Suppressor macrophage treated with lipopolysaccharide for 4 hours (primary cell): ENCODE measurements around the gene SIX3.
A peak's percentile ranks its signal among the peaks of the same experiment; 100 is the strongest.

ENCODE experiments used
- DNase-seq: peaks from one replicate; pipeline ENCODE4 v3.0.0-alpha.2; 2020

SIX3 gene

GRCh38 chr2:44941551-44942234 lies at the start of gene SIX3:
Gene SIX3 (plus strand): TSS chr2:44941702. CDS start chr2:44942105, 403 bp downstream.
- DNase-seq: peak; percentile 23

- no peak for DNase-seq
Measured at GRCh38 chr2:44894058-44894457, 47.4 kb upstream of the SIX3 start.

DNA sequence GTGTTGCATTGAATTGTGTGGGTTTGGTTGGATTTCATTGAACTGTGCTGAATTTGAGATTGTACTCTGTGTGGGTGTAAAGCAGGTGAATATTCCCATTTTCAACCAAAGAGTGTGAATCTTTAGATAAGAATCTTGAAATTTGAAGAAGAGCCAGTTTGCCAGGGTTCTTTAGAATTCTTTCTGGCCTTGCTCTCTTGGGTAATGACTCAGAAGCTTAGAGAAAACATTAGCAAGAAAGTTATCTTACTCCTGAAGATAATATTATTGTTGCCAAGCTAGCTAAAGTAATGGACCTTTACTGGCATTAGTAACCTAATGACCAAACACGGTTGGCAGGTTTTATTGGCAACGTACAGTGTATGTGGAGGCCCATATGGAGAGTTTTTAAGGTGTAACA lies 46.4 kb upstream of the SIX3 start:
- DNase-seq: no peak

DNA sequence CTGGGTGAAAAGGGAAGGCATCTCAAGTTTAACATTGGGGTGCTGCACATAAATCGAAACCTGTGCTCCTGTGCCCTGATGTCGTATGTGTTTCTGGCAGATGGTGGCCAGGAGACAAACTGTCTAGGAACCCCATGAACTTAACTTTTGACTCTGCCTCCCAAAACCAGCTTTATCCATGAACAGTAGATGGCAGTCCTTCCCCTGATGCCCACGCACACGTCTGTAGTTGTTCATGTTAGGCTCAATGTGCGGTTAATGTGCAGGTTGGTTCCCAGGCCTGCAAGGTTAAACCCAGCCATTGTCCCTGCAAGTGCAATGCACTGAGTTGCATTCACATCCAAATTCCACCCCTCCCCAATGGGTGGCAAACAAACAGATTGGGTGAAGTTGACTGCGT lies 44.1 kb upstream of the SIX3 start:
- no peak for DNase-seq

- no peak for DNase-seq
Measured at GRCh38 chr2:44902217-44903137, 39.0 kb upstream of the SIX3 start.

DNA sequence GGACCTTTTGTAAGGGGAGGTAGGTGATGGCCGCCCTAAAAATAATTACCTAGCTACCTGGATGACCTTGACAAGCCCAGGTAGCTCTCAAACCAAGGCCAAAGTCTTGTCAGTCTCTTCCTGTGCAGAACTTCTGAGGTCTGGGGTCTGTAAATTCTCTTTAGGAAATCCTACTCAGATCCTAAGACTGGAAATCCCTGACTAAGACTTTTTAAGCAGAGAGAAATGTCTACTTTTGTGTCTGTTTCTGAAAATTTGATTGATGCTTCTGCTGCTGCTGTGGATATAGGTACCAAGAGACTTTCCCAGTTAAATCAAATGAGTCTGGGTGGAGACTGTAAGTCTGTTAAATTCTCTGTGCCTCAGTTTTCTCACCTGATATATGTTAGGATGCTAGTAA lies 36.9 kb upstream of the SIX3 start:
- DNase-seq: no peak

- DNase-seq: no peak
Measured at GRCh38 chr2:44906972-44907371, 34.5 kb upstream of the SIX3 start.

- no peak for DNase-seq
Measured at GRCh38 chr2:44909831-44910230, 31.7 kb upstream of the SIX3 start.

DNA sequence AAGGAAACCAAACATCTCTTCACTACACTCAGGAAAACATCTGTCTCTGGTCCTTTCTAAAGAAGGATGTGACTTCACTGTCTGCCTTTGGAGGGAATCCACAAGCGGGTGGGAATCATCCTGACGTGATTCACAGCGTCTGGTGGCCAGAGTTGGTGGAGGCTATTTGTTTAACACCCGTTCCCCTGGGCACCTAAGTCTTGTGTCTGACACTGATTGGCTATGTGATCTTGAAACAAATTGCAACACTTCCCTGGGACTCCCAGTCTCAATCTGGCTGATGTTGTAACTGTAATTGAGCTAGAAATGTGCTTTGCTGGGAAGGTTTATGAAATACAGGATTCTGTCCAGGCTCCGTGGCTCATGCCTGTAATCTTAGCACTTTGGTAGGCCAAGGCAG lies 28.8 kb upstream of the SIX3 start:
- DNase-seq: no peak

- DNase-seq: no peak
Measured at GRCh38 chr2:44916291-44916690, 25.2 kb upstream of the SIX3 start.

- no peak for DNase-seq
Measured at GRCh38 chr2:44918095-44918775, 23.3 kb upstream of the SIX3 start.

DNA sequence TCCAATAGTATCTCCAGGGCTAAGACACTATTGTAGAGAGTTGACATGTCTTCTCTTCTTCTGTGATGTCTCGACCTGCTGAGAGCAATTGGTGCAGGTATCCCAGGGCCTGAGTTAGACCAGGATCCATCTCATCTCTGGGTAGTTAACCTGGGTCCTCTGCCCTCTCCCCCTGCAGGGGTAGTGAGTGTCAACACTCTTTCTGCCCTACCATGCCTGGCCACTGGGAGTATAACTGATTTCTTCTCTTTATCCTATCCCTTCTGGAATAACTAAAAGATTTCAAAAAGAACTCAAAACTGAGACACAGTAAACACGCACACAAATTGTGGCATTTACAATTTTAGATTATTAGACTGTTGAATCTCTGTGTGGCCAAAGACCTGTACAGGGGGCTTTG lies 20.8 kb upstream of the SIX3 start:
- DNase-seq: no peak

- no peak for DNase-seq
Measured at GRCh38 chr2:44922776-44923175, 18.7 kb upstream of the SIX3 start.

DNA sequence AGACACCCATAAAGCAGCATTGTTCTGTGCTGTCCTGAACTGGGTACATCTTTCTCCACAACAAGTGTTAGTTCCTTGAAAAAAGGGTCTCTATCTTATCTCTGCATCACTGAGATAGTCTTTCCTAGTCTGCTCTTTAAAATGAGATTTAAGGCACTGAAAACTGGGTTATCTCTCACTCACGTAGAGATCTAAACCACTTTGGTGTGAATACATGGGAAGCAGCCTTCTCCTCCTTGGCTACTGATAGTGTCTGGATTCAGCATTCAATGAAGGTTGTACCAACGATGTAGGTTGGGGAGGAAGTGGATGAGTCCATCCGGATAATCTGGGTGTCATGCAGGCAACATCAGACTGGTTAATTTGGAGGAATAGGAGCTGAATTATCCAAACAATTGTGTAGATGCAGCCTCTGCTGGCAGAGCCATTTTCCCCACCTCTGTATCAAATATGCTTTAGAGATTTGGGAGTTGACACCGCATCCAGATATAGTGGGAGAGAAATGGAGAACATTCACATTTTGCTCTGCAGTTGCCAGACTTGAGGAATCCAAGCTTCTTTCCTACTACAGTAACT lies 15.9 kb upstream of the SIX3 start:
- DNase-seq: no peak

GRCh38 chr2:44926957-44927356 lies 14.5 kb upstream of the SIX3 start:
- DNase-seq: no peak

GRCh38 chr2:44927985-44928482 lies 13.5 kb upstream of the SIX3 start:
- DNase-seq: no peak

- DNase-seq: no peak
Measured at GRCh38 chr2:44928483-44929158, 12.9 kb upstream of the SIX3 start.

- DNase-seq: no peak
Measured at GRCh38 chr2:44929159-44929734, 12.3 kb upstream of the SIX3 start.

- no peak for DNase-seq
Measured at GRCh38 chr2:44929735-44930273, 11.7 kb upstream of the SIX3 start.

DNA sequence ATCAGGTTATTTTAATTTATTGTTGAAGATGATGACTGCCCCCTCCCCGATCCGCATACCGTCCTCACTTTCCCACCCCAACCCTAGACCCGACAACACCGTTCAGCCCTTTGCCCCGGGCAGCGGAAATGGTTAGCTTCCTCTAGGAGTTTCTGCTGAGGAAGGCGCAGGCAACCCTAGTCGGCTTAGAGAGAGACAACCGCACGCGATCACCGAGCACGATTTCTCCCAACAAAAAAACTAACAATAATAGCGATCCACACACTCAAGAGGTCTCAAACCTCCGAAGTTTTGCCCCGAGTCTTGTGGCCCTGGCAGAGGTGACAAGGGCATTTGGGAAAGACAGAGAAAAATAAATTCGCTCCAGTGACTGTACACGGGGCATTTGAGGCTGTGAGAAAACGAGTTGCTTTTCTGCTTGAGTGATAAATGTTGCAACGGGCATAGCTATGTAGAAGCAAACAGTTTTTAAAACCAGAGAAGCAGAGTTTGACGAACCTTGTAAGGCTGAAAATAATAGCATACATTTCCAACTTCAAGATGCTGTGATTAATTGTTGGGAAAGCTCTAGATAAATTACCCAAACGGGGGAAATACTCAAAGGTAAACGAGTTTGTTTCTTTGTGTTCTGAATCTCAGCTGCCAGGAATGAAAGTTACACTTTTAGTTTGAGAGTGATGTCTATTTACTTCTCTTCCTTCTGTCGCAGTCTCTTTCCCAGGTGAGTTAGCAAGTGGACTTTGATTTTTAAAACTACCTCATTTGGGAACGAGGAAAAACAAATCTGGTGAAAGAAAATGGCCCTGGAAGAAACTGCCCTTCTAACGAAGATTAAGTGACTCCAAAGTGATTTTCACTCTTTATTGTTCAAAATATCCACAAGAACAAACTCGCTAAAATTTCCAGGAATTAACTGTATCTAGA lies 11.0 kb upstream of the SIX3 start:
- no peak for DNase-seq
